Loucy (cell line): ENCODE measurements around the gene NHLH1.

Source experiments
- H2AFZ ChIP-seq: fragments of 200-600 bp; sonication (generic); 2 replicates; pipeline ENCODE4 v1.6.0; 2016; ENCODE audit warnings: antibody characterized with exemption, mild to moderate bottlenecking, low read length, moderate library complexity
- H3F3A ChIP-seq: fragments of 200-600 bp; 2 replicates; pipeline ENCODE4 v1.6.0; 2016; ENCODE audit warnings: antibody characterized with exemption, low read depth, mild to moderate bottlenecking
- H3K27me3 ChIP-seq: fragments of 200-600 bp; sonication (generic); 2 replicates; pipeline ENCODE4 v1.6.1; 2014; ENCODE audit warnings: low read length, mild to moderate bottlenecking; ENCODE audit not compliant: insufficient read depth, poor library complexity, severe bottlenecking
- H3K36me3 ChIP-seq: fragments of 200-600 bp; sonication (generic); 2 replicates; pipeline ENCODE4 v1.6.1; 2016; ENCODE audit warnings: low read length; ENCODE audit not compliant: insufficient read depth
- H3K4me1 ChIP-seq: fragments of 200-600 bp; sonication (generic); 2 replicates; pipeline ENCODE4 v1.5.1; 2014; ENCODE audit warnings: low read length, mild to moderate bottlenecking; ENCODE audit not compliant: insufficient read depth, poor library complexity, severe bottlenecking
- H3K4me2 ChIP-seq: fragments of 200-600 bp; sonication (generic); 2 replicates; pipeline ENCODE4 v1.6.0; 2014; ENCODE audit warnings: antibody characterized with exemption, low read length, low read depth, mild to moderate bottlenecking; ENCODE audit not compliant: poor library complexity, severe bottlenecking
- H3K4me3 ChIP-seq: fragments of 200-600 bp; sonication (generic); 2 replicates; pipeline ENCODE4 v1.5.1; 2014; ENCODE audit warnings: low read length, mild to moderate bottlenecking, mixed read lengths; ENCODE audit not compliant: poor library complexity, severe bottlenecking
- H3K79me2 ChIP-seq: fragments of 200-600 bp; sonication (generic); 2 replicates; pipeline ENCODE4 v1.6.1; 2014; ENCODE audit warnings: low read length; ENCODE audit not compliant: insufficient read depth
- H3K9ac ChIP-seq: fragments of 200-600 bp; sonication (generic); 2 replicates; pipeline ENCODE4 v1.6.0; 2014; ENCODE audit warnings: mild to moderate bottlenecking, low read depth, low read length, moderate library complexity; ENCODE audit not compliant: poor library complexity, severe bottlenecking
- H3K9me2 ChIP-seq: fragments of 200-600 bp; sonication (generic); replicated peaks from 2 replicates; pipeline ENCODE4 v1.6.1; 2016; ENCODE audit warnings: low read depth, low read length, mixed read lengths
- H3K9me3 ChIP-seq: fragments of 200-600 bp; sonication (generic); 2 replicates; pipeline ENCODE4 v1.6.1; 2014; ENCODE audit warnings: mild to moderate bottlenecking, antibody characterized with exemption, low read length, low read depth; ENCODE audit not compliant: insufficient read depth
- H4K20me1 ChIP-seq: fragments of 200-600 bp; sonication (generic); 2 replicates; pipeline ENCODE4 v1.6.0; 2014; ENCODE audit warnings: antibody characterized with exemption, low read length, mild to moderate bottlenecking; ENCODE audit not compliant: insufficient read depth, poor library complexity, severe bottlenecking
- CTCF ChIP-seq: fragments of 200-600 bp; sonication (generic); conservative IDR thresholded peaks from 2 replicates; pipeline ENCODE4 v1.5.1; 2014; ENCODE audit warnings: mild to moderate bottlenecking, antibody characterized with exemption, low read length
- EZH2phosphoT487 ChIP-seq: fragments of 200-600 bp; IDR thresholded peaks from 2 replicates; pipeline ENCODE4 v1.6.1; 2018; ENCODE audit warnings: antibody characterized with exemption, mild to moderate bottlenecking, moderate library complexity, borderline replicate concordance

The NHLH1 gene

GRCh38 chr1:160367516-160367900 lies 637 bp downstream of the NHLH1 start:
- H3K4me2 ChIP-seq, result no peak overlapping the region
- no peaks in the 10 kb centered on the region for H3K9me2 ChIP-seq
- no peaks in the 10 kb centered on the region for H4K20me1 ChIP-seq
- H3K36me3 ChIP-seq, result no peaks in the 10 kb centered on the region
- no peaks in the 10 kb centered on the region for H3K9me3 ChIP-seq
- H3K4me3 ChIP-seq, result no peak overlapping the region
- no peak overlapping the region for H3K9ac ChIP-seq
- no peaks in the 10 kb centered on the region for H3K27me3 ChIP-seq
- no peaks in the 10 kb centered on the region for H3K79me2 ChIP-seq
- H3K4me1 ChIP-seq, result peaks cover 12% of the 10 kb centered on the region
- no peaks in the 10 kb centered on the region for H3F3A ChIP-seq
- no peak overlapping the region for H2AFZ ChIP-seq
- TF ChIP-seq CTCF (no peak), EZH2phosphoT487 (no peak)

GRCh38 chr1:160367934-160368923 lies 1.4 kb downstream of the NHLH1 start:
- Histone ChIP-seq H3F3A (no peaks in the 10 kb centered on the region), H3K4me1 (peaks cover 12% of the 10 kb centered on the region), H3K36me3 (no peaks in the 10 kb centered on the region), H3K4me3 (no peak overlapping the region), H3K27me3 (no peaks in the 10 kb centered on the region), H3K9ac (no peak overlapping the region), H2AFZ (no peak overlapping the region), H3K9me3 (no peaks in the 10 kb centered on the region), H3K79me2 (no peaks in the 10 kb centered on the region), H3K4me2 (no peak overlapping the region), H3K9me2 (no peaks in the 10 kb centered on the region), H4K20me1 (no peaks in the 10 kb centered on the region)
- no peak for TF ChIP-seq CTCF

- no peaks in the 10 kb centered on the region for H3K79me2 ChIP-seq
- no peak for TF ChIP-seq CTCF
- no peak for TF ChIP-seq EZH2phosphoT487
- no peak overlapping the region for H2AFZ ChIP-seq
- no peak overlapping the region for H3K9ac ChIP-seq
- no peaks in the 10 kb centered on the region for H4K20me1 ChIP-seq
- H3K4me2 ChIP-seq, result no peak overlapping the region
- no peaks in the 10 kb centered on the region for H3K9me3 ChIP-seq
- no peaks in the 10 kb centered on the region for H3K27me3 ChIP-seq
- no peaks in the 10 kb centered on the region for H3K36me3 ChIP-seq
- no peaks in the 10 kb centered on the region for H3K9me2 ChIP-seq
- peaks cover 12% of the 10 kb centered on the region for H3K4me1 ChIP-seq
- H3F3A ChIP-seq, result no peaks in the 10 kb centered on the region
- H3K4me3 ChIP-seq, result no peak overlapping the region
Observed at GRCh38 chr1:160369087-160369486, 2.2 kb downstream of the NHLH1 start.
